K562 (cell line): Measurements from ENCODE around the gene C11orf98. TPM values are rescaled to one million over a fixed set of nuclear protein-coding genes. Genes with fewer than 3 reads are reported as not detected.
A peak's percentile ranks its signal among the peaks of the same experiment; 100 is the strongest.

Source experiments
- BMI1 ChIP-seq: fragments of 150-350 bp; IDR thresholded peaks from 2 replicates; pipeline ENCODE4 v1.6.1; 2014; ENCODE audit warnings: low read length
- CBX2 ChIP-seq: fragments of 200-600 bp; sonication (generic); IDR thresholded peaks from one replicate; pipeline ENCODE4 v1.6.1; 2012; ENCODE audit warnings: mild to moderate bottlenecking, low read length, inconsistent platforms; ENCODE audit not compliant: insufficient read depth, poor library complexity, severe bottlenecking
- CCAR2 ChIP-seq: fragments of 200-400 bp; formaldehyde crosslinking; IDR thresholded peaks from 2 replicates; pipeline ENCODE4 v1.6.1; 2017; ENCODE audit warnings: mild to moderate bottlenecking, low read depth, low read length
- CTBP1 ChIP-seq: fragments of 450-650 bp; IDR thresholded peaks from 2 replicates; pipeline ENCODE4 v1.6.1; 2016; ENCODE audit warnings: borderline replicate concordance
- FOXO4 ChIP-seq: fragments of 450-650 bp; formaldehyde crosslinking; IDR thresholded peaks from 2 replicates; pipeline ENCODE4 v1.4.0; 2020; ENCODE audit warnings: mild to moderate bottlenecking, moderate library complexity
- HDAC3 ChIP-seq: fragments of 450-650 bp; IDR thresholded peaks from 2 replicates; pipeline ENCODE4 v1.6.1; 2018; ENCODE audit warnings: borderline replicate concordance, mild to moderate bottlenecking, moderate library complexity; ENCODE audit not compliant: partially characterized antibody
- HNRNPK ChIP-seq: fragments of 200-400 bp; formaldehyde crosslinking; IDR thresholded peaks from one replicate; pipeline ENCODE4 v1.6.1; 2018; ENCODE audit warnings: mild to moderate bottlenecking, low read depth, low read length; ENCODE audit not compliant: poor library complexity, severe bottlenecking
- HOXB6 ChIP-seq: fragments of 250-450 bp; sonication (Bioruptor Pico); IDR thresholded peaks from 2 replicates; pipeline ENCODE4 v1.5.1; 2022; ENCODE audit warnings: mild to moderate bottlenecking, borderline replicate concordance
- ILF3 ChIP-seq: fragments of 450-650 bp; IDR thresholded peaks from 2 replicates; pipeline ENCODE4 v1.6.1; 2018; ENCODE audit warnings: antibody characterized with exemption, mild to moderate bottlenecking, moderate library complexity, borderline replicate concordance
- IRF2 ChIP-seq: sonication (generic); formaldehyde crosslinking; IDR thresholded peaks from 2 replicates; pipeline ENCODE4 v1.8.1; 2022; ENCODE audit warnings: mild to moderate bottlenecking, missing genetic modification reagents
- MED1 ChIP-seq: sonication (generic); formaldehyde crosslinking; IDR thresholded peaks from 2 replicates; pipeline ENCODE4 v1.8.1; 2023; ENCODE audit warnings: missing genetic modification reagents, borderline replicate concordance
- OTX1 ChIP-seq: fragments of 450-650 bp; formaldehyde crosslinking; IDR thresholded peaks from 2 replicates; pipeline ENCODE4 v1.4.0; 2022; ENCODE audit warnings: mild to moderate bottlenecking
- PHF21A ChIP-seq: fragments of 450-650 bp; IDR thresholded peaks from 2 replicates; pipeline ENCODE4 v1.6.1; 2017; ENCODE audit warnings: low read depth, borderline replicate concordance
- POLR2B ChIP-seq: fragments of 450-650 bp; IDR thresholded peaks from 2 replicates; pipeline ENCODE4 v1.6.1; 2018; ENCODE audit warnings: low read depth; ENCODE audit not compliant: partially characterized antibody
- RUNX1 ChIP-seq: sonication (generic); IDR thresholded peaks from 2 replicates; pipeline ENCODE4 v1.6.1; 2016; ENCODE audit warnings: antibody characterized with exemption, low read depth
- SMAD3 ChIP-seq: fragments of 450-650 bp; formaldehyde crosslinking; conservative IDR thresholded peaks from 2 replicates; pipeline ENCODE4 v1.4.0; 2020; ENCODE audit warnings: mild to moderate bottlenecking
- SREBF1 ChIP-seq: fragments of 150-350 bp; IDR thresholded peaks from 2 replicates; pipeline ENCODE4 v1.6.1; 2014; ENCODE audit warnings: antibody characterized with exemption, low read depth, low read length, borderline replicate concordance
- VEZF1 ChIP-seq: fragments of 200-800 bp; sonication (Bioruptor generic); IDR thresholded peaks from 2 replicates; pipeline ENCODE4 v1.6.1; 2017; ENCODE audit warnings: missing genetic modification characterization, missing compliant biosample characterization
- YY1 ChIP-seq, 3 experiments: IDR thresholded peaks; 2 replicates each; pipeline ENCODE4 v1.6.1; 2011; ENCODE audit warnings: low read length in 2 of 3, mild to moderate bottlenecking in 2 of 3, moderate library complexity in 2 of 3, borderline replicate concordance in 1 of 3, control low read depth in 1 of 3, low read depth in 1 of 3; ENCODE audit not compliant: insufficient read depth in 3 of 3, insufficient replicate concordance in 2 of 3, control insufficient read depth in 1 of 3, insufficient read length in 1 of 3; ENCODE audit errors: extremely low read depth in 1 of 3
- ZBTB26 ChIP-seq: fragments of 450-650 bp; formaldehyde crosslinking; IDR thresholded peaks from 2 replicates; pipeline ENCODE4 v1.4.0; 2022; ENCODE audit warnings: missing genetic modification characterization
- ZFP30 ChIP-seq: fragments of 250-450 bp; sonication (Bioruptor Pico); IDR thresholded peaks from 2 replicates; pipeline ENCODE4 v1.8.0; 2022; ENCODE audit warnings: moderate library complexity, mild to moderate bottlenecking, inconsistent platforms, borderline replicate concordance
- ZNF354B ChIP-seq: fragments of 250-450 bp; sonication (Bioruptor Pico); IDR thresholded peaks from 2 replicates; pipeline ENCODE4 v1.4.0; 2020
- ZNF561 ChIP-seq: fragments of 450-650 bp; formaldehyde crosslinking; conservative IDR thresholded peaks from 2 replicates; pipeline ENCODE4 v1.4.0; 2020; ENCODE audit warnings: mild to moderate bottlenecking, moderate library complexity
- ZNF75A ChIP-seq: fragments of 450-650 bp; formaldehyde crosslinking; IDR thresholded peaks from 2 replicates; pipeline ENCODE4 v1.4.0; 2020; ENCODE audit warnings: mild to moderate bottlenecking
- polyA plus RNA-seq, 8 experiments: library from polyadenylated mRNA; depleted of rRNA in 4 of 8; stranded (reverse) in 5 of 8; unstranded in 3 of 8; fragments of >200 nt; fragmentation: Nextera tagmentation in 2 of 8; fragmentation: Illumina TruSeq in 1 of 8; extraction: Ambion mirVana in 2 of 8; extraction: Trizol in 1 of 8; gene quantifications; 2 replicates each; pipeline versions ENCODE4 v1.2.1 to v1.2.3, GENCODE V29; 2011 to 2014; ENCODE audit warnings: inconsistent platforms in 1 of 8, missing spikeins in 1 of 8
- total RNA-seq, 7 experiments: library from RNA; depleted of rRNA in 6 of 7; stranded (reverse); fragments of >200 nt in 6 of 7; fragmentation: Illumina TruSeq in 2 of 7; extraction: Trizol in 2 of 7; gene quantifications; 2 replicates each; pipeline versions ENCODE4 v1.2.1 to v1.2.3, GENCODE V29; 2011 to 2021; ENCODE audit warnings: low replicate concordance in 1 of 7

C11orf98 gene
- total and polyA plus RNA-seq, 9 of the 15 experiments (the other 6 are each of a cell fraction or from before 2014, with no cell fraction given): 103 to 352 (median 218) TPM

- TF ChIP-seq RUNX1 (no peak), CCAR2 (no peak), POLR2B (peak; percentile 89), OTX1 (CRISPR knock-in tag) (peak; percentile 51; the same call in 1 of the 2 replicates), YY1 (IDR thresholded peaks at IDR 0.05; ENCODE audit: borderline replicate concordance in 1 of 3, control insufficient read depth in 1 of 3, extremely low read depth in 1 of 3, insufficient read depth in 3 of 3, insufficient read length in 1 of 3, insufficient replicate concordance in 2 of 3, low read depth in 1 of 3, low read length in 2 of 3) (peak; percentile 93 to 98 (median 97)), HNRNPK (no peak), HOXB6 (CRISPR knock-in tag) (no peak), SREBF1 (no peak), CBX2 (no peak), ZFP30 (CRISPR knock-in tag) (no peak), VEZF1 (CRISPR knock-in tag) (peak; percentile 57), MED1 (CRISPR knock-in tag) (no peak), ILF3 (no peak; the same call in 1 of the 2 replicates), CTBP1 (no peak; the same call in 1 of the 2 replicates), ZNF75A (CRISPR knock-in tag) (no peak), FOXO4 (CRISPR knock-in tag) (no peak), HDAC3 (no peak), PHF21A (no peak), BMI1 (no peak), SMAD3 (CRISPR knock-in tag) (no peak), ZBTB26 (CRISPR knock-in tag) (no peak), IRF2 (CRISPR knock-in tag) (no peak), ZNF561 (CRISPR knock-in tag) (no peak), ZNF354B (CRISPR knock-in tag) (no peak)
These were observed 18.8 kb downstream of the C11orf98 start, which contains the start of gene GANAB (continued) for GRCh38 chr11:62645946-62646824.
